Measurements from ENCODE around the gene EFR3B.

Gene EFR3B

GRCh38 chr2:25078170-25079049 lies 36.5 kb downstream of the EFR3B start (continued):
- TF ChIP-seq GLIS2 (tag by site-specific recombination; IDR thresholded peaks at IDR 0.05) (peak; percentile 49), YY2 (tag by site-specific recombination; IDR thresholded peaks at IDR 0.05) (no peak), ZNF610 (tag by site-specific recombination; IDR thresholded peaks at IDR 0.05; ENCODE audit: borderline replicate concordance) (no peak), ZNF394 (tag by site-specific recombination; IDR thresholded peaks at IDR 0.05; ENCODE audit: borderline replicate concordance) (peak; percentile 56; the same call in 1 of the 2 replicates), ZNF211 (tag by site-specific recombination; IDR thresholded peaks at IDR 0.05; ENCODE audit: low read depth) (no peak), ZBTB20 (tag by site-specific recombination; IDR thresholded peaks at IDR 0.05) (peak; percentile 51; the same call in 1 of the 2 replicates), ZNF76 (tag by site-specific recombination; IDR thresholded peaks at IDR 0.05; ENCODE audit: borderline replicate concordance, low read depth) (no peak), TCF7L2 (IDR thresholded peaks at IDR 0.05; ENCODE audit: borderline replicate concordance, low read depth, low read length) (no peak), ZNF600 (tag by site-specific recombination; IDR thresholded peaks at IDR 0.05) (peak; percentile 89), ZNF660 (tag by site-specific recombination; IDR thresholded peaks at IDR 0.05) (peak; percentile 73; the same call in 1 of the 2 replicates), ZNF19 (tag by site-specific recombination; IDR thresholded peaks at IDR 0.05; ENCODE audit: low read depth) (no peak), ZNF24 (tag by site-specific recombination; IDR thresholded peaks at IDR 0.05) (peak; percentile 71), ZNF138 (tag by site-specific recombination; IDR thresholded peaks at IDR 0.05; ENCODE audit: borderline replicate concordance) (no peak), ZNF561 (tag by site-specific recombination; IDR thresholded peaks at IDR 0.05; ENCODE audit: borderline replicate concordance) (0 out of 2 replicates have a peak, but pooled peaks have one; percentile 54), ZNF157 (tag by site-specific recombination; IDR thresholded peaks at IDR 0.05) (no peak), KLF16 (tag by site-specific recombination; IDR thresholded peaks at IDR 0.05) (peak; percentile 43; the same call in 1 of the 2 replicates), WT1 (tag by site-specific recombination; IDR thresholded peaks at IDR 0.05) (peak; percentile 95), ZNF530 (tag by site-specific recombination; IDR thresholded peaks at IDR 0.05; ENCODE audit: low read depth) (no peak), REST (tag by site-specific recombination; IDR thresholded peaks at IDR 0.05) (no peak; the same call in 1 of the 2 replicates), ZNF112 (tag by site-specific recombination; IDR thresholded peaks at IDR 0.05) (no peak), ZNF48 (tag by site-specific recombination; IDR thresholded peaks at IDR 0.05) (no peak), ZNF2 (tag by site-specific recombination; IDR thresholded peaks at IDR 0.05) (peak; percentile 27; the same call in 1 of the 2 replicates), TRIM28 (IDR thresholded peaks at IDR 0.05; ENCODE audit: borderline replicate concordance, low read length) (peak; percentile 86), ZBTB8A (tag by site-specific recombination; IDR thresholded peaks at IDR 0.05) (peak; percentile 42; the same call in 1 of the 2 replicates), ZSCAN30 (tag by site-specific recombination; IDR thresholded peaks at IDR 0.05) (no peak), ZNF830 (tag by site-specific recombination; IDR thresholded peaks at IDR 0.05; ENCODE audit: low read depth) (no peak), ZNF626 (tag by site-specific recombination; IDR thresholded peaks at IDR 0.05) (no peak)
- TF ChIP-seq, protein P1, sequence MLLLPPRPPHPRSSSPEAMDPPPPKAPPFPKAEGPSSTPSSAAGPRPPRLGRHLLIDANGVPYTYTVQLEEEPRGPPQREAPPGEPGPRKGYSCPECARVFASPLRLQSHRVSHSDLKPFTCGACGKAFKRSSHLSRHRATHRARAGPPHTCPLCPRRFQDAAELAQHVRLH (tag by site-specific recombination; IDR thresholded peaks at IDR 0.05) = no peak; the same call in 1 of the 2 replicates
- TF ChIP-seq, protein P2, sequence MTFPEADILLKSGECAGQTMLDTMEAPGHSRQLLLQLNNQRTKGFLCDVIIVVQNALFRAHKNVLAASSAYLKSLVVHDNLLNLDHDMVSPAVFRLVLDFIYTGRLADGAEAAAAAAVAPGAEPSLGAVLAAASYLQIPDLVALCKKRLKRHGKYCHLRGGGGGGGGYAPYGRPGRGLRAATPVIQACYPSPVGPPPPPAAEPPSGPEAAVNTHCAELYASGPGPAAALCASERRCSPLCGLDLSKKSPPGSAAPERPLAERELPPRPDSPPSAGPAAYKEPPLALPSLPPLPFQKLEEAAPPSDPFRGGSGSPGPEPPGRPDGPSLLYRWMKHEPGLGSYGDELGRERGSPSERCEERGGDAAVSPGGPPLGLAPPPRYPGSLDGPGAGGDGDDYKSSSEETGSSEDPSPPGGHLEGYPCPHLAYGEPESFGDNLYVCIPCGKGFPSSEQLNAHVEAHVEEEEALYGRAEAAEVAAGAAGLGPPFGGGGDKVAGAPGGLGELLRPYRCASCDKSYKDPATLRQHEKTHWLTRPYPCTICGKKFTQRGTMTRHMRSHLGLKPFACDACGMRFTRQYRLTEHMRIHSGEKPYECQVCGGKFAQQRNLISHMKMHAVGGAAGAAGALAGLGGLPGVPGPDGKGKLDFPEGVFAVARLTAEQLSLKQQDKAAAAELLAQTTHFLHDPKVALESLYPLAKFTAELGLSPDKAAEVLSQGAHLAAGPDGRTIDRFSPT (tag by site-specific recombination; IDR thresholded peaks at IDR 0.05) = peak; percentile 70; the same call in 1 of the 2 replicates
- TF ChIP-seq, protein P3, sequence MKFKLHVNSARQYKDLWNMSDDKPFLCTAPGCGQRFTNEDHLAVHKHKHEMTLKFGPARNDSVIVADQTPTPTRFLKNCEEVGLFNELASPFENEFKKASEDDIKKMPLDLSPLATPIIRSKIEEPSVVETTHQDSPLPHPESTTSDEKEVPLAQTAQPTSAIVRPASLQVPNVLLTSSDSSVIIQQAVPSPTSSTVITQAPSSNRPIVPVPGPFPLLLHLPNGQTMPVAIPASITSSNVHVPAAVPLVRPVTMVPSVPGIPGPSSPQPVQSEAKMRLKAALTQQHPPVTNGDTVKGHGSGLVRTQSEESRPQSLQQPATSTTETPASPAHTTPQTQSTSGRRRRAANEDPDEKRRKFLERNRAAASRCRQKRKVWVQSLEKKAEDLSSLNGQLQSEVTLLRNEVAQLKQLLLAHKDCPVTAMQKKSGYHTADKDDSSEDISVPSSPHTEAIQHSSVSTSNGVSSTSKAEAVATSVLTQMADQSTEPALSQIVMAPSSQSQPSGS (tag by site-specific recombination; IDR thresholded peaks at IDR 0.05; ENCODE audit: low read depth) = peak; percentile 52; the same call in 1 of the 2 replicates
- TF ChIP-seq, protein P4, sequence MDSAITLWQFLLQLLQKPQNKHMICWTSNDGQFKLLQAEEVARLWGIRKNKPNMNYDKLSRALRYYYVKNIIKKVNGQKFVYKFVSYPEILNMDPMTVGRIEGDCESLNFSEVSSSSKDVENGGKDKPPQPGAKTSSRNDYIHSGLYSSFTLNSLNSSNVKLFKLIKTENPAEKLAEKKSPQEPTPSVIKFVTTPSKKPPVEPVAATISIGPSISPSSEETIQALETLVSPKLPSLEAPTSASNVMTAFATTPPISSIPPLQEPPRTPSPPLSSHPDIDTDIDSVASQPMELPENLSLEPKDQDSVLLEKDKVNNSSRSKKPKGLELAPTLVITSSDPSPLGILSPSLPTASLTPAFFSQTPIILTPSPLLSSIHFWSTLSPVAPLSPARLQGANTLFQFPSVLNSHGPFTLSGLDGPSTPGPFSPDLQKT (IDR thresholded peaks at IDR 0.05; ENCODE audit: borderline replicate concordance, low read depth, low read length) = no peak
